Stomach (tissue), 9 donors: ENCODE data around the gene RABL6. TPM values are rescaled to one million over a fixed set of nuclear protein-coding genes. Genes with fewer than 3 reads are reported as not detected.

Experiments used
- DNase-seq, 2 donors: peaks; one replicate each; pipeline versions ENCODE4 v3.0.0 to v3.0.0-alpha.2; 2013 to 2019
- H3K27ac ChIP-seq, 5 donors: fragments of 200-600 bp in 4 of 5; sonication (generic) in 4 of 5; one replicate each; pipeline ENCODE4 v1.5.1; 2013 to 2019; ENCODE audit warnings: mild to moderate bottlenecking in 1 of 5, moderate library complexity in 1 of 5
- H3K27me3 ChIP-seq, 3 donors: fragments of 200-600 bp; sonication (generic); one replicate each; pipeline ENCODE4 v1.5.1; 2017 to 2019; ENCODE audit warnings: mixed run types in 1 of 3
- H3K36me3 ChIP-seq, 4 donors: fragments of 200-600 bp; sonication (generic); 1 replicate in 3 of 4; 2 replicates in 1 of 4; pipeline ENCODE4 v1.5.1; 2016 to 2019
- H3K4me1 ChIP-seq, 4 donors: fragments of 200-600 bp; sonication (generic); one replicate each; pipeline ENCODE4 v1.5.1; 2016 to 2019
- H3K4me3 ChIP-seq, 4 donors: fragments of 200-600 bp; sonication (generic) in 3 of 4; one replicate each; pipeline ENCODE4 v1.5.1; 2016 to 2019; ENCODE audit warnings: mild to moderate bottlenecking in 1 of 4
- H3K9me3 ChIP-seq, 4 donors: fragments of 200-600 bp; sonication (generic); one replicate each; pipeline ENCODE4 v1.5.1; 2016 to 2019
- CTCF ChIP-seq, 7 experiments: fragments of 450-650 bp in 4 of 7; fragments of 200-600 bp in 3 of 7; sonication (generic) in 3 of 7; IDR thresholded peaks; one replicate each; pipeline ENCODE4 v1.5.1; 2016 to 2019; ENCODE audit warnings: antibody characterized with exemption in 7 of 7, control low read depth in 2 of 7, mild to moderate bottlenecking in 1 of 7
- EP300 ChIP-seq: sonication (generic); formaldehyde crosslinking; IDR thresholded peaks from one replicate; pipeline ENCODE4 v1.6.1; 2017; ENCODE audit warnings: antibody characterized with exemption
- POLR2A ChIP-seq, 4 donors: fragments of 450-650 bp; IDR thresholded peaks; one replicate each; pipeline ENCODE4 v1.6.1; 2016; ENCODE audit warnings: antibody characterized with exemption in 4 of 4, control low read depth in 2 of 4, mild to moderate bottlenecking in 1 of 4, moderate library complexity in 1 of 4
- POLR2AphosphoS5 ChIP-seq, 3 donors: sonication (generic); formaldehyde crosslinking; IDR thresholded peaks; one replicate each; pipeline ENCODE4 v1.6.1; 2016; ENCODE audit warnings: antibody characterized with exemption in 3 of 3
- WGBS, 5 donors: extraction: QIAGEN DNeasy Blood & Tissue Kit in 3 of 5; methylation state at CpG; one replicate each; pipeline versions ENCODE4 v1.1.5 to v1.1.7; 2013 to 2018; 5-methylcytosine and 5-hydroxymethylcytosine counted together
- intact Hi-C: fragments of 100-400 bp; cut with DNase I; formaldehyde crosslinking; loops from one replicate; pipeline ENCODE4 v1.15.1; 2023; ENCODE audit warnings: low total_unique reads
- polyA plus RNA-seq, 3 donors: library from polyadenylated mRNA; stranded (reverse); fragments of 200-250 nt; gene quantifications; one replicate each; pipeline ENCODE4 v1.2.3, GENCODE V29; 2013
- total RNA-seq, 5 donors: library from RNA; depleted of rRNA; stranded (reverse); fragments of >200 nt; gene quantifications; one replicate each; pipeline versions ENCODE4 v1.1.0 to v1.2.3, GENCODE V29; 2014 to 2016
- donor health status: healthy with polysubstance abuse.
- donor health status: Bipolar disorder and iron deficiency.
- donor health status: healthy.

Gene RABL6
- total and polyA plus RNA-seq, 8 donors = 47.4 to 615 (median 62.9) TPM

- no peak for TF ChIP-seq POLR2A (IDR thresholded peaks at IDR 0.05)
- no peak for TF ChIP-seq EP300
- no peak for TF ChIP-seq CTCF (IDR thresholded peaks at IDR 0.05)
- no peak for TF ChIP-seq POLR2AphosphoS5 (IDR thresholded peaks at IDR 0.05)
- H3K4me1 ChIP-seq = peaks cover under 1 to 26% (median 12%) of the 10 kb centered on the region in 4 donors
- no peak overlapping the region for H3K27ac ChIP-seq
- no peak for DNase-seq
- peaks cover 11 to 56% (median 34%) of the 10 kb centered on the region in 4 donors for H3K36me3 ChIP-seq
- H3K27me3 ChIP-seq = no peaks in the 10 kb centered on the region
- H3K9me3 ChIP-seq = no peaks in the 10 kb centered on the region
- WGBS, 5 donors = 0 to 45% (median 0%) methylated on average over 1 of the region's 1 CpG
- no peak overlapping the region for H3K4me3 ChIP-seq
- intact Hi-C loops = no loop called here
Observed at GRCh38 chr9:136815422-136815782, 7.7 kb downstream of the RABL6 start.

- Histone ChIP-seq H3K4me1 (peaks cover 13 to 16% (median 14%) of the 10 kb centered on the region in 4 donors), H3K9me3 (no peaks in the 10 kb centered on the region), H3K27ac (peak overlapping the region in 1 of 5 donors; percentile 46), H3K27me3 (no peaks in the 10 kb centered on the region), H3K4me3 (peak overlapping the region; percentile 33 to 41 (median 36)), H3K36me3 (peaks cover 27 to 42% (median 39%) of the 10 kb centered on the region in 4 donors)
- intact Hi-C loops = no loop called here
- peak in 1 of 2 donors; percentile 70 for DNase-seq
- TF ChIP-seq POLR2A (IDR thresholded peaks at IDR 0.05) = no peak
- no peak for TF ChIP-seq POLR2AphosphoS5 (IDR thresholded peaks at IDR 0.05)
- TF ChIP-seq EP300 = no peak
- no peak for TF ChIP-seq CTCF (IDR thresholded peaks at IDR 0.05)
- 32 to 40% (median 35%) methylated on average over 33 to 83 of the region's 83 CpGs for WGBS, 5 donors
Observed at GRCh38 chr9:136820971-136821825, 13.4 kb downstream of the RABL6 start.

GRCh38 chr9:136821826-136822544 is 14.2 kb downstream of the RABL6 start:
- intact Hi-C loops = no loop called here
- peaks cover 35 to 48% (median 45%) of the 10 kb centered on the region in 4 donors for H3K36me3 ChIP-seq
- peaks cover 13 to 16% (median 14%) of the 10 kb centered on the region in 4 donors for H3K4me1 ChIP-seq
- no peak for DNase-seq
- WGBS, 5 donors = 74 to 82% (median 76%) methylated on average over 30 to 42 of the region's 42 CpGs
- H3K27ac ChIP-seq = peak overlapping the region in 1 of 5 donors; percentile 46
- H3K4me3 ChIP-seq = peak overlapping the region; percentile 33 to 41 (median 36)
- no peaks in the 10 kb centered on the region for H3K9me3 ChIP-seq
- no peaks in the 10 kb centered on the region for H3K27me3 ChIP-seq
- TF ChIP-seq POLR2AphosphoS5 (IDR thresholded peaks at IDR 0.05) = no peak
- no peak for TF ChIP-seq EP300
- no peak for TF ChIP-seq CTCF (IDR thresholded peaks at IDR 0.05)
- TF ChIP-seq POLR2A (IDR thresholded peaks at IDR 0.05) = no peak
